ENCODE results near the gene WWC1. TPM values are rescaled to one million over a fixed set of nuclear protein-coding genes. Genes with fewer than 3 reads are reported as not detected.
"Not testable (repeated sequence)": the region's sequence is repeated elsewhere in the genome, so short reads cannot be mapped to it uniquely, and the experiment has no call there.

WWC1 gene
- total RNA-seq, 1 experiment from 2014 or later, result 3.2 TPM

- peak; percentile 19 for DNase-seq (ENCODE audit: low spot score)
Observed at GRCh38 chr5:168409591-168410458, 118.4 kb downstream of the WWC1 start.

GRCh38 chr5:168411871-168412270, 120.4 kb downstream of the WWC1 start:
- DNase-seq (ENCODE audit: low spot score), result no peak

- DNase-seq (ENCODE audit: low spot score), result no peak
Observed at GRCh38 chr5:168413062-168413461, 121.6 kb downstream of the WWC1 start.

- DNase-seq (ENCODE audit: low spot score), result no peak
Observed at GRCh38 chr5:168413596-168413995, 122.2 kb downstream of the WWC1 start.

GRCh38 chr5:168415401-168415800, 124.0 kb downstream of the WWC1 start:
- DNase-seq (ENCODE audit: low spot score), result no peak

GRCh38 chr5:168415971-168416370, 124.5 kb downstream of the WWC1 start:
- DNase-seq (ENCODE audit: low spot score), result no peak

GRCh38 chr5:168417731-168418429, 126.4 kb downstream of the WWC1 start:
- DNase-seq (ENCODE audit: low spot score), result no peak

- no peak for DNase-seq (ENCODE audit: low spot score)
Observed at GRCh38 chr5:168420461-168420860, 129.0 kb downstream of the WWC1 start.

GRCh38 chr5:168422431-168422830, 131.0 kb downstream of the WWC1 start:
- no peak for DNase-seq (ENCODE audit: low spot score)

- DNase-seq (ENCODE audit: low spot score), result no peak
Observed at GRCh38 chr5:168423478-168423877, 132.0 kb downstream of the WWC1 start.

GRCh38 chr5:168423971-168424370, 132.5 kb downstream of the WWC1 start:
- DNase-seq (ENCODE audit: low spot score), result no peak

- no peak for DNase-seq (ENCODE audit: low spot score)
Observed at GRCh38 chr5:168424594-168425323, 133.3 kb downstream of the WWC1 start.

GRCh38 chr5:168426007-168426863, 134.8 kb downstream of the WWC1 start:
- DNase-seq (ENCODE audit: low spot score), result no peak

GRCh38 chr5:168426864-168427172, 135.4 kb downstream of the WWC1 start:
- no peak for DNase-seq (ENCODE audit: low spot score)

- DNase-seq (ENCODE audit: low spot score), result no peak
Observed at GRCh38 chr5:168427224-168427623, 135.8 kb downstream of the WWC1 start.

- no peak for DNase-seq (ENCODE audit: low spot score)
Observed at GRCh38 chr5:168428552-168428951, 137.1 kb downstream of the WWC1 start.

- DNase-seq (ENCODE audit: low spot score), result no peak
Observed at GRCh38 chr5:168430296-168430695, 138.9 kb downstream of the WWC1 start.

- DNase-seq (ENCODE audit: low spot score), result no peak
Observed at GRCh38 chr5:168432903-168433302, 141.5 kb downstream of the WWC1 start.

- DNase-seq (ENCODE audit: low spot score), result no peak
Observed at GRCh38 chr5:168434001-168434400, 142.6 kb downstream of the WWC1 start.

GRCh38 chr5:168434746-168435321, 143.4 kb downstream of the WWC1 start:
- DNase-seq (ENCODE audit: low spot score), result no peak

GRCh38 chr5:168435340-168435739, 143.9 kb downstream of the WWC1 start:
- not testable (repeated sequence) for DNase-seq (ENCODE audit: low spot score)

Measured in H4 (cell line).